22Rv1 (cell line): ENCODE measurements around the gene SFRP2.

Source experiments
- ZFX ChIP-seq: fragments of 450-650 bp; IDR thresholded peaks from 2 replicates; pipeline ENCODE4 v1.6.1; 2017; ENCODE audit warnings: antibody characterized with exemption, borderline replicate concordance
- TF ChIP-seq, protein P1 (sequence below): fragments of 450-650 bp; IDR thresholded peaks from 2 replicates; pipeline ENCODE4 v1.5.1; 2017; ENCODE audit warnings: mild to moderate bottlenecking

DNA sequence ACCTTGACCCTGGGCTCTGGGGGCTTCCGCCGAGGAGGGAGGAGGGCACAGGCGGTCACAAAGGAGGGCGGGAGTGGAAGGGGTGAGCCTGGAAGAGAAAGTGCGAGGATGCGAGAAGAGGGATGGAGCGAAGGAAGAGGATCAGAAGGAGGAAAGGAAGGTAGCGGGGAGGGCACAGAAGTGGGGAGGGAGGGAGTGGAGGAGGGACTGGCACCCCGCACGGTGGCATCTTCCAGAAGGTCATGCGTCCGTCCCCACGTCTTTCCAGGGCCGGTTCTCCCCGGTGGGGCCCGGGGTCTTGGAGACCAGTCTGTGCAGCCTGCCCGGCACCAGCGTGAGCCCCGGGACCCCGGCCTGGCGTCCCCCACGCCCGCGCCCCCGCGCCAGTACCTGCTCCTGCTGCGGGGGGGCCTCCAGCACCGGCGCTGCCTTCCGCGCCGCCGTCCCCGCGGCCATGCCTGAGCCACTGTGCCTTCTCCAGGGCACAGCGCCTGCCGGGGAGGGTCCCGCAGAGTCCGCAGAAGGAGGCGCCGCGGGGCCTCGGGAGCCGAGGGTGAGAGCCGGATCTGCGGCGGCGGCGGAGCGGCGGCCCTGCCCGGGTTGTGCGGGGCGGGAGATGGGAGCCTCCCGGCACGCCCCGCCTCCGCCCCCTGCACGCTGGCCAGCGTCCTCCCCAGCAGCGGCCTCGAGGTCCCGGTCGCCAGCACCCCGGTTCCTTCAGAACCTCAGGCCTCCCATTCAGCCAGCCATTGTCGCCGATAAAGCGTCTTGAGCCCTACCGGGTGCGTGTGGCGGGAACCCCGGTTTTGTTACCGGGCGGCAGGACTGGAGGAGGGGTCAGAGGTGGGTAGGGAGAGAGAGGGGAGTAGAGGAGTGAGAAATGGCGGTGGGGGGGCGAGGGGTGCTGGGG is 29.2 kb downstream of the SFRP2 start, which contains the start of gene RNF175:
- TF ChIP-seq, protein P1, sequence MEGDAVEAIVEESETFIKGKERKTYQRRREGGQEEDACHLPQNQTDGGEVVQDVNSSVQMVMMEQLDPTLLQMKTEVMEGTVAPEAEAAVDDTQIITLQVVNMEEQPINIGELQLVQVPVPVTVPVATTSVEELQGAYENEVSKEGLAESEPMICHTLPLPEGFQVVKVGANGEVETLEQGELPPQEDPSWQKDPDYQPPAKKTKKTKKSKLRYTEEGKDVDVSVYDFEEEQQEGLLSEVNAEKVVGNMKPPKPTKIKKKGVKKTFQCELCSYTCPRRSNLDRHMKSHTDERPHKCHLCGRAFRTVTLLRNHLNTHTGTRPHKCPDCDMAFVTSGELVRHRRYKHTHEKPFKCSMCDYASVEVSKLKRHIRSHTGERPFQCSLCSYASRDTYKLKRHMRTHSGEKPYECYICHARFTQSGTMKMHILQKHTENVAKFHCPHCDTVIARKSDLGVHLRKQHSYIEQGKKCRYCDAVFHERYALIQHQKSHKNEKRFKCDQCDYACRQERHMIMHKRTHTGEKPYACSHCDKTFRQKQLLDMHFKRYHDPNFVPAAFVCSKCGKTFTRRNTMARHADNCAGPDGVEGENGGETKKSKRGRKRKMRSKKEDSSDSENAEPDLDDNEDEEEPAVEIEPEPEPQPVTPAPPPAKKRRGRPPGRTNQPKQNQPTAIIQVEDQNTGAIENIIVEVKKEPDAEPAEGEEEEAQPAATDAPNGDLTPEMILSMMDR = no peak
- no peak for TF ChIP-seq ZFX
